ENCODE results near the gene GAMT. TPM values are rescaled to one million over a fixed set of nuclear protein-coding genes. Genes with fewer than 3 reads are reported as not detected.

Gene GAMT
- total and polyA plus RNA-seq, 2 of the 13 experiments (the other 11 are each of a cell fraction or from before 2014, with no cell fraction given): 115 to 124 TPM

- TF ChIP-seq ZNF605 (CRISPR knock-in tag; IDR thresholded peaks at IDR 0.05) (peak; percentile 90), SKI (IDR thresholded peaks at IDR 0.05; ENCODE audit: partially characterized antibody) (peak; percentile 94), GMEB1 (CRISPR knock-in tag; IDR thresholded peaks at IDR 0.05; ENCODE audit: borderline replicate concordance) (peak; percentile 98), ZBTB20 (CRISPR knock-in tag; IDR thresholded peaks at IDR 0.05; ENCODE audit: borderline replicate concordance, low read depth) (peak; percentile 87; the same call in 1 of the 2 replicates), PAWR (CRISPR knock-in tag; IDR thresholded peaks at IDR 0.05; ENCODE audit: borderline replicate concordance) (0 out of 2 replicates have a peak, but pooled peaks have one; percentile 81), ZNF335 (CRISPR knock-in tag; IDR thresholded peaks at IDR 0.05) (peak; percentile 93), FOXO4 (CRISPR knock-in tag; conservative IDR thresholded peaks at IDR 0.05) (no peak), TCF12 (IDR thresholded peaks at IDR 0.05) (no peak), TCF12 (CRISPR knock-in tag; IDR thresholded peaks at IDR 0.05) (peak; percentile 87; the same call in 1 of the 2 replicates), RBAK (CRISPR knock-in tag; IDR thresholded peaks at IDR 0.05) (peak; percentile 56; the same call in 1 of the 2 replicates), TBX2 (CRISPR knock-in tag; IDR thresholded peaks at IDR 0.05; ENCODE audit: borderline replicate concordance) (peak; percentile 93), RARG (CRISPR knock-in tag; IDR thresholded peaks at IDR 0.05; ENCODE audit: low read depth) (no peak), EHMT2 (IDR thresholded peaks at IDR 0.05; ENCODE audit: borderline replicate concordance, low read depth, low read length) (no peak), NR0B2 (CRISPR knock-in tag; IDR thresholded peaks at IDR 0.05) (peak; percentile 84), ZMYM3 (CRISPR knock-in tag; IDR thresholded peaks at IDR 0.05) (peak; percentile 87), ZNF639 (CRISPR knock-in tag; conservative IDR thresholded peaks at IDR 0.05) (peak; percentile 95), ZNF567 (CRISPR knock-in tag; IDR thresholded peaks at IDR 0.05; ENCODE audit: borderline replicate concordance) (peak; percentile 94; the same call in 1 of the 2 replicates), ZNF362 (CRISPR knock-in tag; IDR thresholded peaks at IDR 0.05; ENCODE audit: borderline replicate concordance) (peak; percentile 57; the same call in 1 of the 2 replicates), KLF11 (CRISPR knock-in tag; IDR thresholded peaks at IDR 0.05) (peak; percentile 84; the same call in 1 of the 2 replicates), BHLHE40 (IDR thresholded peaks at IDR 0.05; ENCODE audit: low read length) (peak; percentile 36), SMAD9 (CRISPR knock-in tag; IDR thresholded peaks at IDR 0.05) (no peak), HDAC2 (CRISPR knock-in tag; IDR thresholded peaks at IDR 0.05) (peak; percentile 92), MAF1 (CRISPR knock-in tag; IDR thresholded peaks at IDR 0.05; ENCODE audit: borderline replicate concordance) (peak; percentile 85; the same call in 1 of the 2 replicates)
Measured at GRCh38 chr19:1438035-1438932, 36.9 kb upstream of the GAMT start, which contains the start of gene RPS15 (continued).

Data from HepG2 (cell line).